A549 (cell line): ENCODE measurements around the gene FOXB2. TPM values are rescaled to one million over a fixed set of nuclear protein-coding genes. Genes with fewer than 3 reads are reported as not detected.
A peak's percentile ranks its signal among the peaks of the same experiment; 100 is the strongest.

Source experiments
- ATAC-seq, 2 experiments: fragments of 200-7000 bp in 1 of 2; fragments of >200 bp in 1 of 2; cut with Nextera tagmentation in 1 of 2; cut with Tn5 transposase in 1 of 2; 3 replicates each; pipeline versions ENCODE4 v1.8.0 to v1.9.1; 2018 to 2020; ENCODE audit warnings: mild to moderate bottlenecking in 1 of 2, moderate library complexity in 1 of 2
- CTCF ChIA-PET: fragments of 300-600 bp; sonication (Branson Sonifier 250); formaldehyde crosslinking; extraction: SDS; loops from one replicate; lab custom pipeline; 2021; ENCODE audit warnings: antibody characterized with exemption, inconsistent platforms; lab: Yijun Ruan, JAX
- POLR2A ChIA-PET: fragments of 350-600 bp; formaldehyde crosslinking; extraction: SDS; loops from one replicate; lab custom pipeline; 2021; ENCODE audit warnings: antibody characterized with exemption, inconsistent platforms; lab: Yijun Ruan, JAX
- DNase-seq, 2 experiments: peaks; one replicate each; pipeline versions ENCODE4 v3.0.0 to v3.0.0-alpha.2; 2011 to 2016; ENCODE audit warnings: low read depth in 1 of 2, low spot score in 1 of 2
- FAIRE-seq: peaks from 2 replicates; lab custom pipeline; 2011; peaks lifted over from hg19 to GRCh38; lab: Jason Lieb, UNC
- H3K27ac ChIP-seq, 2 experiments: fragments of >200 bp; sonication (Bioruptor Twin); formaldehyde crosslinking; 3 replicates each; pipeline ENCODE4 v1.5.1; 2016 to 2017
- H3K4me1 ChIP-seq: fragments of >200 bp; sonication (Bioruptor Twin); formaldehyde crosslinking; 3 replicates; pipeline ENCODE4 v1.6.1; 2016
- H3K4me2 ChIP-seq: fragments of >200 bp; sonication (Bioruptor Twin); formaldehyde crosslinking; 3 replicates; pipeline ENCODE4 v1.6.1; 2016
- H3K4me3 ChIP-seq: fragments of >200 bp; sonication (Bioruptor Twin); formaldehyde crosslinking; 3 replicates; pipeline ENCODE4 v1.5.1; 2016
- H3K9me3 ChIP-seq: fragments of >200 bp; sonication (Bioruptor Twin); formaldehyde crosslinking; 3 replicates; pipeline ENCODE4 v1.6.1; 2016
- BHLHE40 ChIP-seq: IDR thresholded peaks from 2 replicates; pipeline ENCODE4 v1.6.1; 2012; ENCODE audit warnings: low read depth, low read length, inconsistent platforms
- CBX2 ChIP-seq: fragments of 200-600 bp; sonication (generic); IDR thresholded peaks from 2 replicates; pipeline ENCODE4 v1.6.1; 2016; ENCODE audit warnings: low read depth, mild to moderate bottlenecking, borderline replicate concordance
- CBX8 ChIP-seq: fragments of 200-600 bp; sonication (generic); IDR thresholded peaks from 2 replicates; pipeline ENCODE4 v1.6.1; 2016
- CEBPB ChIP-seq, 2 experiments: fragments of >200 bp in 1 of 2; sonication (Bioruptor Twin) in 1 of 2; formaldehyde crosslinking in 1 of 2; IDR thresholded peaks; 2 replicates each; pipeline ENCODE4 v1.6.1; 2012 to 2016
- EP300 ChIP-seq, 2 experiments: fragments of >200 bp; sonication (Bioruptor Twin); formaldehyde crosslinking; IDR thresholded peaks; 2 replicates in 1 of 2; 3 replicates in 1 of 2; pipeline ENCODE4 v1.6.1; 2016 to 2017
- ESRRA ChIP-seq: fragments of 150-350 bp; IDR thresholded peaks from 2 replicates; pipeline ENCODE4 v1.6.1; 2014; ENCODE audit warnings: mild to moderate bottlenecking, low read length, borderline replicate concordance
- FOXS1 ChIP-seq: fragments of 250-450 bp; sonication (Bioruptor Pico); IDR thresholded peaks from 2 replicates; pipeline ENCODE4 v1.5.0; 2020; ENCODE audit warnings: mild to moderate bottlenecking, moderate library complexity
- GATA3 ChIP-seq: IDR thresholded peaks from 2 replicates; pipeline ENCODE4 v1.6.1; 2012; ENCODE audit warnings: borderline replicate concordance
- HDAC2 ChIP-seq: fragments of 200-600 bp; sonication (generic); IDR thresholded peaks from 2 replicates; pipeline ENCODE4 v1.6.1; 2016
- HEYL ChIP-seq: fragments of 250-450 bp; sonication (Bioruptor Pico); IDR thresholded peaks from 2 replicates; pipeline ENCODE4 v1.8.0; 2021; ENCODE audit warnings: mild to moderate bottlenecking, moderate library complexity
- HOXA7 ChIP-seq: fragments of 250-450 bp; sonication (Bioruptor Pico); IDR thresholded peaks from 2 replicates; pipeline ENCODE4 v1.5.0; 2020; ENCODE audit warnings: mild to moderate bottlenecking, moderate library complexity
- HOXB13 ChIP-seq: fragments of 250-450 bp; sonication (Bioruptor Pico); IDR thresholded peaks from 2 replicates; pipeline ENCODE4 v1.5.0; 2020; ENCODE audit warnings: low read depth, mild to moderate bottlenecking, moderate library complexity
- JUN ChIP-seq, 2 experiments: fragments of >200 bp; sonication (Bioruptor Twin); formaldehyde crosslinking; IDR thresholded peaks; 2 replicates in 1 of 2; 3 replicates in 1 of 2; pipeline ENCODE4 v1.6.1; 2016 to 2017
- JUNB ChIP-seq: fragments of >200 bp; sonication (Bioruptor Twin); formaldehyde crosslinking; IDR thresholded peaks from 2 replicates; pipeline ENCODE4 v1.6.1; 2016
- MAFK ChIP-seq: fragments of 450-650 bp; IDR thresholded peaks from 2 replicates; pipeline ENCODE4 v1.6.1; 2014; ENCODE audit not compliant: partially characterized antibody
- MYC ChIP-seq: IDR thresholded peaks from 2 replicates; pipeline ENCODE4 v1.6.1; 2012; ENCODE audit warnings: mild to moderate bottlenecking, inconsistent platforms, low read length, improper control_type of control experiment, borderline replicate concordance
- NPAS2 ChIP-seq: fragments of 250-450 bp; sonication (Bioruptor Pico); IDR thresholded peaks from 2 replicates; pipeline ENCODE4 v1.8.0; 2022; ENCODE audit warnings: mild to moderate bottlenecking, moderate library complexity, borderline replicate concordance
- POLR2A ChIP-seq: IDR thresholded peaks from 2 replicates; pipeline ENCODE4 v1.6.1; 2012; ENCODE audit warnings: mild to moderate bottlenecking, low read length
- POLR2AphosphoS2 ChIP-seq: conservative IDR thresholded peaks from 2 replicates; pipeline ENCODE4 v1.6.1; 2012; ENCODE audit warnings: low read length, improper control_type of control experiment, inconsistent platforms
- RARB ChIP-seq: fragments of 250-450 bp; sonication (Bioruptor Pico); IDR thresholded peaks from 2 replicates; pipeline ENCODE4 v1.8.0; 2021; ENCODE audit warnings: mild to moderate bottlenecking, moderate library complexity
- SMC3 ChIP-seq: fragments of >200 bp; sonication (Bioruptor Twin); formaldehyde crosslinking; IDR thresholded peaks from 3 replicates; pipeline ENCODE4 v1.6.1; 2018; ENCODE audit warnings: inconsistent platforms
- SREBF2 ChIP-seq: fragments of 450-650 bp; IDR thresholded peaks from 2 replicates; pipeline ENCODE4 v1.6.1; 2014; ENCODE audit warnings: mild to moderate bottlenecking, moderate library complexity
- TFCP2L1 ChIP-seq: fragments of 250-450 bp; sonication (Bioruptor Pico); IDR thresholded peaks from 2 replicates; pipeline ENCODE4 v1.5.0; 2021; ENCODE audit warnings: mild to moderate bottlenecking
- ZC3H11A ChIP-seq: fragments of 450-650 bp; IDR thresholded peaks from 2 replicates; pipeline ENCODE4 v1.6.1; 2014; ENCODE audit warnings: antibody characterized with exemption, mild to moderate bottlenecking
- ZFP36 ChIP-seq: fragments of 450-650 bp; IDR thresholded peaks from 2 replicates; pipeline ENCODE4 v1.6.1; 2014; ENCODE audit warnings: borderline replicate concordance; ENCODE audit not compliant: partially characterized antibody
- ZSCAN20 ChIP-seq: fragments of 250-450 bp; sonication (Bioruptor Pico); IDR thresholded peaks from 2 replicates; pipeline ENCODE4 v1.8.0; 2022; ENCODE audit warnings: mild to moderate bottlenecking, moderate library complexity
- WGBS: methylation state at CpG from one replicate; pipeline ENCODE4 v1.1.6; 2017; ENCODE audit errors: missing lambda C conversion rate; 5-methylcytosine and 5-hydroxymethylcytosine counted together
- polyA plus RNA-seq, 4 experiments: library from polyadenylated mRNA; depleted of rRNA in 3 of 4; stranded (reverse); fragments of >200 nt; fragmentation: RNase III in 1 of 4; extraction: RNeasy Plus Mini Kit Qiagen cat#74134 plus additional on column Dnase treatment in 1 of 4; gene quantifications; 2 replicates in 3 of 4; 3 replicates in 1 of 4; pipeline ENCODE4 v1.2.3, GENCODE V29; 2011 to 2017
- TF ChIP-seq, protein P1 (sequence below): fragments of 200-600 bp; sonication (generic); IDR thresholded peaks from 2 replicates; pipeline ENCODE4 v1.6.1; 2016; ENCODE audit warnings: antibody characterized with exemption, mild to moderate bottlenecking, moderate library complexity
- TF ChIP-seq, protein P2 (sequence below): IDR thresholded peaks from 2 replicates; pipeline ENCODE4 v1.6.1; 2012
- TF ChIP-seq, protein P3 (sequence below): IDR thresholded peaks from 2 replicates; pipeline ENCODE4 v1.6.1; 2012

The FOXB2 gene
- polyA plus RNA-seq, 2 of the 4 experiments (the other 2 are of a cell fraction), result not detected

DNA sequence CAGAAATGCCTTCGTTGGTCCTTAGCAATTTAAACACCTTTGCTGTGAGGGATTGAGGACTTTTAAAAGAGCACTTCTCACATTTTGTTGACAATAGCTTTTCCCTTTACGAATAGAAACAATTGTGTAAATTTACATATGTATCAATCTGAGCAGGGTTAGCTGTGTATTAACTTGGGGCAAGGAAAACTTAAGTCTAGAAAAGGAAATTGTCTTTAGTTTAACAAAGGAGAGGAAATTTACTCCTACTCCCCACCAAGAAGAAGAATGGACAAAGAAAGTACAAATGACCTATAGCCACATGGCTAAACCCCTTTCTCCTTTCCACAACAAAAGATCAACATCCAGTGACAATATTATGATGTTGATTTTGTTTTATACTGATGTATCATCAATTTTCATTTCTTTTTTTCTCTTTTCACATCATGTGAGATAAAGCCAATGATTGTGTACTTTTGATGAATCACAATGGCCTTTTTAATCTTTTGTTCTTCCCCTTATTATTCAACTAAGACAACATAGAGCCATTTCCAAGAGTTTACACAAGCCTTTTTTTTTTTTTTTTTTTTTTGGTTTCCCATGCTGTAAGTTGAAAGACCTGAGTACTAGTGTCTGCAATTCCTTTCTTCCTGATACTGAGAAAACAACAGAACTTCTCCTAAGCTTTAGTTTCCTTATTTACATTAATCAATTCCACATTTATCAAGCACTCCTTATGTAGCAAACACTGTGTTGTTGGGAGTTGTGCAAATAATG, 19.0 kb downstream of the FOXB2 start:
- TF ChIP-seq TFCP2L1 (CRISPR knock-in tag), result no peak
- TF ChIP-seq POLR2A, result no peak
- no peak for TF ChIP-seq RARB (CRISPR knock-in tag)
- TF ChIP-seq, protein P1, sequence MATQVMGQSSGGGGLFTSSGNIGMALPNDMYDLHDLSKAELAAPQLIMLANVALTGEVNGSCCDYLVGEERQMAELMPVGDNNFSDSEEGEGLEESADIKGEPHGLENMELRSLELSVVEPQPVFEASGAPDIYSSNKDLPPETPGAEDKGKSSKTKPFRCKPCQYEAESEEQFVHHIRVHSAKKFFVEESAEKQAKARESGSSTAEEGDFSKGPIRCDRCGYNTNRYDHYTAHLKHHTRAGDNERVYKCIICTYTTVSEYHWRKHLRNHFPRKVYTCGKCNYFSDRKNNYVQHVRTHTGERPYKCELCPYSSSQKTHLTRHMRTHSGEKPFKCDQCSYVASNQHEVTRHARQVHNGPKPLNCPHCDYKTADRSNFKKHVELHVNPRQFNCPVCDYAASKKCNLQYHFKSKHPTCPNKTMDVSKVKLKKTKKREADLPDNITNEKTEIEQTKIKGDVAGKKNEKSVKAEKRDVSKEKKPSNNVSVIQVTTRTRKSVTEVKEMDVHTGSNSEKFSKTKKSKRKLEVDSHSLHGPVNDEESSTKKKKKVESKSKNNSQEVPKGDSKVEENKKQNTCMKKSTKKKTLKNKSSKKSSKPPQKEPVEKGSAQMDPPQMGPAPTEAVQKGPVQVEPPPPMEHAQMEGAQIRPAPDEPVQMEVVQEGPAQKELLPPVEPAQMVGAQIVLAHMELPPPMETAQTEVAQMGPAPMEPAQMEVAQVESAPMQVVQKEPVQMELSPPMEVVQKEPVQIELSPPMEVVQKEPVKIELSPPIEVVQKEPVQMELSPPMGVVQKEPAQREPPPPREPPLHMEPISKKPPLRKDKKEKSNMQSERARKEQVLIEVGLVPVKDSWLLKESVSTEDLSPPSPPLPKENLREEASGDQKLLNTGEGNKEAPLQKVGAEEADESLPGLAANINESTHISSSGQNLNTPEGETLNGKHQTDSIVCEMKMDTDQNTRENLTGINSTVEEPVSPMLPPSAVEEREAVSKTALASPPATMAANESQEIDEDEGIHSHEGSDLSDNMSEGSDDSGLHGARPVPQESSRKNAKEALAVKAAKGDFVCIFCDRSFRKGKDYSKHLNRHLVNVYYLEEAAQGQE, result no peak
- TF ChIP-seq, protein P2, sequence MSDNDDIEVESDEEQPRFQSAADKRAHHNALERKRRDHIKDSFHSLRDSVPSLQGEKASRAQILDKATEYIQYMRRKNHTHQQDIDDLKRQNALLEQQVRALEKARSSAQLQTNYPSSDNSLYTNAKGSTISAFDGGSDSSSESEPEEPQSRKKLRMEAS, result no peak
- no peak for TF ChIP-seq HOXA7 (CRISPR knock-in tag)
- TF ChIP-seq CBX2, result no peak
- TF ChIP-seq MYC, result no peak
- no peak for TF ChIP-seq JUNB
- no peak for TF ChIP-seq CEBPB (IDR thresholded peaks at IDR 0.05)
- TF ChIP-seq ESRRA, result no peak
- TF ChIP-seq HOXB13 (CRISPR knock-in tag), result no peak
- no peak for TF ChIP-seq HEYL (CRISPR knock-in tag)
- TF ChIP-seq MAFK, result no peak
- no peak for TF ChIP-seq EP300 (IDR thresholded peaks at IDR 0.05)
- 2% methylated on average over 2 of the region's 2 CpGs for WGBS
- ChIA-PET CTCF (interaction anchor here (1.2 kb wide), 1 partner anchor 42 kb away, joined by 3 read pairs; no protein-coding TSS in a partner anchor), POLR2A (no interaction called here)
- no peaks in the 10 kb centered on the region for H3K9me3 ChIP-seq
- H3K4me2 ChIP-seq, result no peak overlapping the region
- no peak overlapping the region for H3K27ac ChIP-seq
- DNase-seq (no peak), FAIRE-seq (no peak), ATAC-seq (no peak)
- no peak overlapping the region for H3K4me3 ChIP-seq
- no peaks in the 10 kb centered on the region for H3K4me1 ChIP-seq

DNA sequence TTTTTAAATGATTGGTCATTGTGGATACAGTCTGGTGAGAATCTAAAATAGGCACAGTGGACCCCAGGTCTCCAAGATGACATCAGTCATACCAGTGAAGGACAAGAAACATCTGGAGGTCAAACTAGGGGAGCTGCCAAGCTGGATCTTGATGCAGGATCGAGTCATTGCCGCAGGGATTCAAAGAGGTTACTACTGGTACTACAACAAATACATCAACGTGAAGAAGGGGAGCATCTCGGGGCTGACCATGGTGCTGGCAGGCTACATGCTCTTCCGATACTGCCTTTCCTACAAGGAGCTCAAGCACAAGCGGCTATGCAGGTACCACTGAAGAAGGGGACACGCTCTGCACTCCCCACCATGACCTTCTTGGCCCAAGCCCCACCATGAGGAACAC, 20.9 kb downstream of the FOXB2 start:
- no peak for TF ChIP-seq ZFP36
- TF ChIP-seq SMC3, result no peak
- TF ChIP-seq CBX8, result no peak
- no peak for TF ChIP-seq EP300 (IDR thresholded peaks at IDR 0.05)
- TF ChIP-seq HDAC2, result no peak
- no peak for TF ChIP-seq ESRRA
- no peak for TF ChIP-seq NPAS2
- no peak for TF ChIP-seq ZC3H11A
- TF ChIP-seq CEBPB (IDR thresholded peaks at IDR 0.05), result no peak
- TF ChIP-seq BHLHE40, result no peak
- TF ChIP-seq ZSCAN20 (CRISPR knock-in tag), result no peak
- TF ChIP-seq SREBF2, result no peak
- TF ChIP-seq, protein P3, sequence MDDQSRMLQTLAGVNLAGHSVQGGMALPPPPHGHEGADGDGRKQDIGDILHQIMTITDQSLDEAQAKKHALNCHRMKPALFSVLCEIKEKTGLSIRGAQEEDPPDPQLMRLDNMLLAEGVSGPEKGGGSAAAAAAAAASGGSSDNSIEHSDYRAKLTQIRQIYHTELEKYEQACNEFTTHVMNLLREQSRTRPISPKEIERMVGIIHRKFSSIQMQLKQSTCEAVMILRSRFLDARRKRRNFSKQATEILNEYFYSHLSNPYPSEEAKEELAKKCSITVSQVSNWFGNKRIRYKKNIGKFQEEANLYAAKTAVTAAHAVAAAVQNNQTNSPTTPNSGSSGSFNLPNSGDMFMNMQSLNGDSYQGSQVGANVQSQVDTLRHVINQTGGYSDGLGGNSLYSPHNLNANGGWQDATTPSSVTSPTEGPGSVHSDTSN, result no peak
- no peak for TF ChIP-seq FOXS1
- no peak for TF ChIP-seq POLR2A
- TF ChIP-seq POLR2AphosphoS2, result no peak
- no peak for TF ChIP-seq RARB (CRISPR knock-in tag)
- no peak for TF ChIP-seq JUN (IDR thresholded peaks at IDR 0.05)
- no peak for TF ChIP-seq GATA3
- FAIRE-seq (no peak), DNase-seq (no peak), ATAC-seq (peak; percentile 54 to 62; a peak in 3 of 6 replicates)
- Histone ChIP-seq H3K27ac (no peak overlapping the region), H3K4me2 (no peak overlapping the region), H3K4me3 (no peak overlapping the region), H3K9me3 (no peaks in the 10 kb centered on the region), H3K4me1 (no peaks in the 10 kb centered on the region)
- CTCF ChIA-PET, result no interaction called here
- POLR2A ChIA-PET, result no interaction called here
- 23% methylated on average over 7 of the region's 7 CpGs for WGBS
